Neural cell (in vitro differentiated cells): Measurements from ENCODE around the gene LRRC8D. TPM values are rescaled to one million over a fixed set of nuclear protein-coding genes. Genes with fewer than 3 reads are reported as not detected.
A peak's percentile ranks its signal among the peaks of the same experiment; 100 is the strongest.

Source experiments
- H2AFZ ChIP-seq: fragments of 200-600, 300-800 bp; sonication (generic), shearing (Covaris generic); 2 replicates; pipeline ENCODE4 v1.6.0; 2014; ENCODE audit warnings: low read depth, mild to moderate bottlenecking, antibody characterized with exemption, low read length, moderate library complexity
- H3F3A ChIP-seq: fragments of 200-600 bp; shearing (Covaris generic); 2 replicates; pipeline ENCODE4 v1.6.1; 2016; ENCODE audit warnings: mild to moderate bottlenecking, moderate library complexity, mixed read lengths, antibody characterized with exemption, low read length; ENCODE audit not compliant: insufficient read depth, poor library complexity, severe bottlenecking
- H3K27ac ChIP-seq: fragments of 200-600, 300-800 bp; sonication (generic), shearing (Covaris generic); 2 replicates; pipeline ENCODE4 v1.5.1; 2014; ENCODE audit warnings: mild to moderate bottlenecking, low read length, moderate library complexity
- H3K27me3 ChIP-seq: fragments of 300-800, 200-600 bp; sonication (generic), shearing (Covaris generic); 2 replicates; pipeline ENCODE4 v1.6.0; 2014; ENCODE audit warnings: mild to moderate bottlenecking, low read depth, low read length, moderate library complexity; ENCODE audit not compliant: insufficient read depth
- H3K36me3 ChIP-seq: fragments of 300-800, 200-600 bp; sonication (generic), shearing (Covaris generic); 2 replicates; pipeline ENCODE4 v1.5.1; 2014; ENCODE audit warnings: mild to moderate bottlenecking, antibody characterized with exemption, low read length, moderate library complexity; ENCODE audit not compliant: insufficient read depth
- H3K4me2 ChIP-seq: fragments of 300-800, 200-600 bp; sonication (generic), shearing (Covaris generic); 2 replicates; pipeline ENCODE4 v1.6.0; 2014; ENCODE audit warnings: mild to moderate bottlenecking, low read length
- H3K4me3 ChIP-seq: fragments of 300-800, 200-600 bp; sonication (generic), shearing (Covaris generic); 2 replicates; pipeline ENCODE4 v1.5.1; 2014; ENCODE audit warnings: mild to moderate bottlenecking, low read length, moderate library complexity
- H3K79me2 ChIP-seq: fragments of 200-600 bp; shearing (Covaris generic); replicated peaks from 2 replicates; pipeline ENCODE4 v1.6.0; 2014; ENCODE audit warnings: mild to moderate bottlenecking, low read length, moderate library complexity; ENCODE audit not compliant: insufficient read depth
- H3K9ac ChIP-seq: fragments of 300-800, 200-600 bp; sonication (generic), shearing (Covaris generic); 2 replicates; pipeline ENCODE4 v1.6.1; 2016; ENCODE audit warnings: mild to moderate bottlenecking, low read length, mixed read lengths
- H3K9me2 ChIP-seq: fragments of 200-600 bp; shearing (Covaris generic); 2 replicates; pipeline ENCODE4 v1.6.1; 2016; ENCODE audit warnings: mild to moderate bottlenecking, low read length, mixed read lengths; ENCODE audit not compliant: insufficient read depth
- H3K9me3 ChIP-seq: fragments of 200-600, 300-800 bp; sonication (generic), shearing (Covaris generic); 2 replicates; pipeline ENCODE4 v1.6.1; 2016; ENCODE audit warnings: mild to moderate bottlenecking, mixed run types, low read length, moderate library complexity, mixed read lengths
- H4K20me1 ChIP-seq: fragments of 200-600 bp; shearing (Covaris generic); 2 replicates; pipeline ENCODE4 v1.6.1; 2016; ENCODE audit warnings: mild to moderate bottlenecking, mixed run types; ENCODE audit not compliant: insufficient read depth
- CTCF ChIP-seq: fragments of 450-650 bp; IDR thresholded peaks from 2 replicates; pipeline ENCODE4 v1.5.1; 2014; ENCODE audit warnings: antibody characterized with exemption, mild to moderate bottlenecking, moderate library complexity; ENCODE audit not compliant: poor library complexity, severe bottlenecking
- EP300 ChIP-seq: fragments of 450-650 bp; conservative IDR thresholded peaks from 2 replicates; pipeline ENCODE4 v1.6.1; 2014; ENCODE audit warnings: antibody characterized with exemption, mild to moderate bottlenecking, moderate library complexity; ENCODE audit not compliant: poor library complexity, severe bottlenecking
- EZH2 ChIP-seq: fragments of 200-600, 300-800 bp; shearing (Covaris generic), sonication (generic); IDR thresholded peaks from 2 replicates; pipeline ENCODE4 v1.6.1; 2014; ENCODE audit warnings: antibody characterized with exemption, low read length, borderline replicate concordance, mild to moderate bottlenecking; ENCODE audit not compliant: insufficient read depth, poor library complexity, severe bottlenecking
- MXI1 ChIP-seq: fragments of 450-650 bp; conservative IDR thresholded peaks from 2 replicates; pipeline ENCODE4 v1.6.1; 2014; ENCODE audit warnings: antibody characterized with exemption, mild to moderate bottlenecking; ENCODE audit not compliant: poor library complexity, severe bottlenecking
- POLR2AphosphoS5 ChIP-seq: IDR thresholded peaks from 2 replicates; pipeline ENCODE4 v1.6.1; 2012
- RAD21 ChIP-seq: fragments of 450-650 bp; conservative IDR thresholded peaks from 2 replicates; pipeline ENCODE4 v1.6.1; 2014; ENCODE audit warnings: antibody characterized with exemption, mild to moderate bottlenecking, moderate library complexity
- REST ChIP-seq: IDR thresholded peaks from 2 replicates; pipeline ENCODE4 v1.6.1; 2012; ENCODE audit warnings: borderline replicate concordance
- SMC3 ChIP-seq: fragments of 450-650 bp; conservative IDR thresholded peaks from 2 replicates; pipeline ENCODE4 v1.6.1; 2014; ENCODE audit warnings: antibody characterized with exemption, mild to moderate bottlenecking, moderate library complexity; ENCODE audit not compliant: poor library complexity
- TAF1 ChIP-seq: IDR thresholded peaks from 2 replicates; pipeline ENCODE4 v1.6.1; 2012; ENCODE audit warnings: low read depth
- polyA plus RNA-seq: library from polyadenylated mRNA; depleted of rRNA; stranded (reverse); fragments of >200 nt; gene quantifications from 2 replicates; pipeline ENCODE4 v1.2.3, GENCODE V29; 2014

LRRC8D gene
- polyA plus RNA-seq, 1 donor from 2014 or later = 43.7 TPM

GRCh38 chr1:89831462-89832120 lies 10.8 kb downstream of the LRRC8D start:
- no peaks in the 10 kb centered on the region for H4K20me1 ChIP-seq

More at GRCh38 chr1:89831462-89832120, 10.8 kb downstream of the LRRC8D start:
- Histone ChIP-seq H3F3A (no peaks in the 10 kb centered on the region), H3K4me2 (no peak overlapping the region), H3K4me3 (peak overlapping the region; percentile 38), H3K9me2 (no peaks in the 10 kb centered on the region), H3K27me3 (no peaks in the 10 kb centered on the region), H3K9me3 (no peaks in the 10 kb centered on the region), H2AFZ (no peak overlapping the region), H3K27ac (no peak overlapping the region), H3K9ac (peak overlapping the region; percentile 27), H3K79me2 (peaks cover 44% of the 10 kb centered on the region), H3K36me3 (no peaks in the 10 kb centered on the region)
- TF ChIP-seq EZH2 (no peak), REST (no peak), POLR2AphosphoS5 (no peak), RAD21 (no peak), EP300 (no peak), CTCF (no peak), TAF1 (no peak), SMC3 (no peak), MXI1 (no peak)
